K562 (cell line): ENCODE results near the gene AIDA. TPM values are rescaled to one million over a fixed set of nuclear protein-coding genes. Genes with fewer than 3 reads are reported as not detected.

Source experiments
- ATAC-seq: fragments of 200-7000 bp; cut with Tn5 transposase; 3 replicates; pipeline ENCODE4 v1.9.1; 2020; ENCODE audit warnings: moderate library complexity
- BruUV-seq: library from RNA; stranded (reverse); fragments of 400-500 nt; replicated peaks from 2 replicates; lab custom pipeline; 2021; lab: Mats Ljungman, UMichigan
- CTCF ChIA-PET: fragments of 300-600 bp; formaldehyde crosslinking; extraction: SDS; loops from one replicate; lab custom pipeline; 2021; ENCODE audit warnings: low intra/inter-chr PET ratio; lab: Yijun Ruan, JAX
- POLR2A ChIA-PET: fragments of 300-600, 350-650 bp; sonication (Branson Sonifier 250); formaldehyde crosslinking; extraction: SDS; loops from one replicate; lab custom pipeline; 2021; ENCODE audit warnings: antibody characterized with exemption, inconsistent platforms; lab: Yijun Ruan, JAX
- DNase-seq, 4 experiments: peaks; one replicate each; pipeline versions ENCODE4 v3.0.0 to v3.0.0-alpha.2; 2011 to 2018; ENCODE audit warnings: low spot score in 3 of 4, mixed read lengths in 3 of 4; ENCODE audit errors: extremely low read depth in 1 of 4
- FAIRE-seq: peaks from 2 replicates; lab custom pipeline; 2011; peaks lifted over from hg19 to GRCh38; lab: Jason Lieb, UNC
- H2AFZ ChIP-seq: 2 replicates; pipeline ENCODE4 v1.6.0; 2011; ENCODE audit warnings: low read depth, low read length, control low read depth, inconsistent platforms
- H3K27ac ChIP-seq: fragments of 200-600 bp; 3 replicates; pipeline ENCODE4 v1.8.0; 2011; ENCODE audit warnings: low read depth, mild to moderate bottlenecking, control low read depth, inconsistent platforms, low read length, moderate library complexity, mixed read lengths; ENCODE audit errors: extremely low read depth
- H3K27me3 ChIP-seq, 2 experiments: fragments of 300-600 bp in 1 of 2; 2 replicates in 1 of 2; 3 replicates in 1 of 2; pipeline versions ENCODE4 v1.6.0 to v1.8.0; 2011; ENCODE audit warnings: inconsistent platforms in 2 of 2, low read length in 2 of 2, mild to moderate bottlenecking in 1 of 2, mixed read lengths in 1 of 2, moderate library complexity in 1 of 2; ENCODE audit not compliant: control insufficient read depth in 2 of 2, insufficient read depth in 2 of 2
- H3K36me3 ChIP-seq: fragments of 300-600 bp; 3 replicates; pipeline ENCODE4 v1.8.0; 2011; ENCODE audit warnings: mild to moderate bottlenecking, low read length, inconsistent platforms; ENCODE audit not compliant: control insufficient read depth, insufficient read depth
- H3K4me1 ChIP-seq, 2 experiments: fragments of 200-600 bp in 1 of 2; replicated peaks in 1 of 2; 2 replicates in 1 of 2; 3 replicates in 1 of 2; pipeline versions ENCODE4 v1.5.1 to v1.8.0; 2011; ENCODE audit warnings: inconsistent platforms in 2 of 2, low read length in 2 of 2, mild to moderate bottlenecking in 1 of 2, mixed read lengths in 1 of 2, moderate library complexity in 1 of 2; ENCODE audit not compliant: control insufficient read depth in 2 of 2, insufficient read depth in 2 of 2
- H3K4me2 ChIP-seq: 2 replicates; pipeline ENCODE4 v1.6.1; 2011; ENCODE audit warnings: low read length, control low read depth, inconsistent platforms, mixed read lengths; ENCODE audit not compliant: insufficient read depth
- H3K4me3 ChIP-seq: fragments of 200-600 bp; sonication (generic), shearing (Covaris generic); 2 replicates; pipeline ENCODE4 v1.5.1; 2016; ENCODE audit warnings: control low read depth, inconsistent platforms
- H3K79me2 ChIP-seq: fragments of 200-600 bp; 3 replicates; pipeline ENCODE4 v1.8.0; 2011; ENCODE audit warnings: low read length, inconsistent platforms; ENCODE audit not compliant: control insufficient read depth, insufficient read depth
- H3K9ac ChIP-seq, 2 experiments: 2 replicates each; pipeline versions ENCODE4 v1.6.0 to v1.6.1; 2011; ENCODE audit warnings: low read depth in 2 of 2, low read length in 2 of 2, control low read depth in 1 of 2, inconsistent platforms in 1 of 2, mild to moderate bottlenecking in 1 of 2, mixed read lengths in 1 of 2; ENCODE audit not compliant: insufficient read depth in 1 of 2
- H3K9me1 ChIP-seq: one replicate; pipeline ENCODE4 v1.6.0; 2011; ENCODE audit warnings: inconsistent platforms, mild to moderate bottlenecking, low read length, moderate library complexity; ENCODE audit not compliant: control insufficient read depth, insufficient read depth
- H3K9me3 ChIP-seq: replicated peaks from 2 replicates; pipeline ENCODE4 v1.5.1; 2011; ENCODE audit warnings: low read depth, low read length, inconsistent platforms; ENCODE audit not compliant: control insufficient read depth, insufficient read depth
- H4K20me1 ChIP-seq: replicated peaks from 2 replicates; pipeline ENCODE4 v1.6.1; 2011; ENCODE audit warnings: low read length, inconsistent platforms, mixed read lengths; ENCODE audit not compliant: control insufficient read depth, insufficient read depth
- WGBS: fragments of 100-300 bp; shearing (Covaris generic); methylation state at CpG from one replicate; pipeline ENCODE4 v1.1.6; 2016; ENCODE audit warnings: low coverage, mixed read lengths; ENCODE audit not compliant: insufficient coverage; ENCODE audit errors: missing lambda C conversion rate; 5-methylcytosine and 5-hydroxymethylcytosine counted together
- in situ Hi-C: fragments of 300-500 bp; cut with MboI; formaldehyde crosslinking; loops from 4 replicates; pipeline ENCODE4 v1.15.0; 2018; ENCODE audit warnings: inconsistent platforms, mixed read lengths
- intact Hi-C: fragments of 100-400 bp; cut with micrococcal nuclease; formaldehyde crosslinking; loops from 2 replicates; pipeline ENCODE4 v1.14.2; 2022
- polyA plus RNA-seq, 8 experiments: library from polyadenylated mRNA; depleted of rRNA in 4 of 8; stranded (reverse) in 5 of 8; unstranded in 3 of 8; fragments of >200 nt; fragmentation: Nextera tagmentation in 2 of 8; fragmentation: Illumina TruSeq in 1 of 8; extraction: Ambion mirVana in 2 of 8; extraction: Trizol in 1 of 8; gene quantifications; 2 replicates each; pipeline versions ENCODE4 v1.2.1 to v1.2.3, GENCODE V29; 2011 to 2014; ENCODE audit warnings: inconsistent platforms in 1 of 8, missing spikeins in 1 of 8
- total RNA-seq, 7 experiments: library from RNA; depleted of rRNA in 6 of 7; stranded (reverse); fragments of >200 nt in 6 of 7; fragmentation: Illumina TruSeq in 2 of 7; extraction: Trizol in 2 of 7; gene quantifications; 2 replicates each; pipeline versions ENCODE4 v1.2.1 to v1.2.3, GENCODE V29; 2011 to 2021; ENCODE audit warnings: low replicate concordance in 1 of 7
- TF ChIP-seq, protein P1 (sequence below): fragments of 450-650 bp; IDR thresholded peaks from 2 replicates; pipeline ENCODE4 v1.6.1; 2018; ENCODE audit not compliant: partially characterized antibody
- TF ChIP-seq, protein P2 (sequence below): fragments of 450-650 bp; IDR thresholded peaks from 2 replicates; pipeline ENCODE4 v1.6.1; 2016; ENCODE audit warnings: mild to moderate bottlenecking

AIDA gene
- total and polyA plus RNA-seq, 9 of the 15 experiments (the other 6 are each of a cell fraction or from before 2014, with no cell fraction given): 18.2 to 77.9 (median 24.9) TPM

DNA sequence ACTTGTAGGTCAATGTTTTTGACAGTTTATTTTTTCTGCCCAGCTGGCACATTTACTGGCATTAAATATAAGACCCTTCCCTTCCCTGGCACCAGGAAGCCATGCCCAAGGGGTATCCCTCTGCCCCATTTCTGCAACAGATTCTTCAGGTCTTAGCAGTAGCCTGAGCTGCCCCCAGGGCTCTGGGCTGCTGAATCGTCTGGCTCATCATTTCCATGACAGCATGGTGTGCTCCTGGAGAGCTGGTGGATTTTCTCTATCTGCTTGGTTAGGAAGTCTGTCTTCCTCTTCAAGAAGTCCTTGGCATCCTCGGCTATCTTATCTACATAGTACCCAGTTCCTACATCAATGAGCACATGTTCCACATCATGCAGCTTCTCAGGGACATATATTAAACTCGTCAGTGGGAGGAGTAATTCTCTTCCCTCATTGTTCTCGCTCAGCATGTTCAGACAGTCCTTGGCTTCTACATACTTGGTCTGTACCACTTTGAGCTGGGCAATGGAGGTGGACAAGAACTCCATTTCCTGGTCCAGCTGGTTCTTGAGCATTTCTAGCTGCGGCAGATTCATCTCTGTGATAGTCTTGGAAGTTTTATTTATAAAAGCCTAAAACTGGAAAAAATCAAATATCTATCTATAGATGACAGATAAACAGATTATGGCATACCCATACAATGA is 70.9 kb downstream of the AIDA start:
- Histone ChIP-seq H3K4me2 (no peak overlapping the region), H3K27ac (no peak overlapping the region), H3K9me1 (no peaks in the 10 kb centered on the region), H3K79me2 (peaks cover 23% of the 10 kb centered on the region), H3K9ac (no peak overlapping the region), H3K27me3 (no peaks in the 10 kb centered on the region), H3K4me3 (no peak overlapping the region), H3K4me1 (no peaks in the 10 kb centered on the region; a peak in 2 of 5 replicates), H4K20me1 (no peaks in the 10 kb centered on the region), H2AFZ (no peak overlapping the region), H3K36me3 (peaks cover 52% of the 10 kb centered on the region; the same call in 2 of the 3 replicates), H3K9me3 (no peaks in the 10 kb centered on the region)
- FAIRE-seq (peak; percentile 49), ATAC-seq (no peak), DNase-seq (no peak)
- intact Hi-C loops (loop anchor here (5.0 kb wide), 1 partner anchor 441 kb away; no protein-coding TSS in a partner anchor), in situ Hi-C loops (no loop called here)
- WGBS: 50% methylated on average over 5 of the region's 5 CpGs
- ChIA-PET CTCF (no interaction called here), POLR2A (interaction anchor here (0.6 to 1.5 kb wide), 5 partner anchors 46 to 210 kb away, joined by 3 to 4 read pairs (median 3); no protein-coding TSS in a partner anchor)
- no TSS peak for BruUV-seq
- TF ChIP-seq, protein P1, sequence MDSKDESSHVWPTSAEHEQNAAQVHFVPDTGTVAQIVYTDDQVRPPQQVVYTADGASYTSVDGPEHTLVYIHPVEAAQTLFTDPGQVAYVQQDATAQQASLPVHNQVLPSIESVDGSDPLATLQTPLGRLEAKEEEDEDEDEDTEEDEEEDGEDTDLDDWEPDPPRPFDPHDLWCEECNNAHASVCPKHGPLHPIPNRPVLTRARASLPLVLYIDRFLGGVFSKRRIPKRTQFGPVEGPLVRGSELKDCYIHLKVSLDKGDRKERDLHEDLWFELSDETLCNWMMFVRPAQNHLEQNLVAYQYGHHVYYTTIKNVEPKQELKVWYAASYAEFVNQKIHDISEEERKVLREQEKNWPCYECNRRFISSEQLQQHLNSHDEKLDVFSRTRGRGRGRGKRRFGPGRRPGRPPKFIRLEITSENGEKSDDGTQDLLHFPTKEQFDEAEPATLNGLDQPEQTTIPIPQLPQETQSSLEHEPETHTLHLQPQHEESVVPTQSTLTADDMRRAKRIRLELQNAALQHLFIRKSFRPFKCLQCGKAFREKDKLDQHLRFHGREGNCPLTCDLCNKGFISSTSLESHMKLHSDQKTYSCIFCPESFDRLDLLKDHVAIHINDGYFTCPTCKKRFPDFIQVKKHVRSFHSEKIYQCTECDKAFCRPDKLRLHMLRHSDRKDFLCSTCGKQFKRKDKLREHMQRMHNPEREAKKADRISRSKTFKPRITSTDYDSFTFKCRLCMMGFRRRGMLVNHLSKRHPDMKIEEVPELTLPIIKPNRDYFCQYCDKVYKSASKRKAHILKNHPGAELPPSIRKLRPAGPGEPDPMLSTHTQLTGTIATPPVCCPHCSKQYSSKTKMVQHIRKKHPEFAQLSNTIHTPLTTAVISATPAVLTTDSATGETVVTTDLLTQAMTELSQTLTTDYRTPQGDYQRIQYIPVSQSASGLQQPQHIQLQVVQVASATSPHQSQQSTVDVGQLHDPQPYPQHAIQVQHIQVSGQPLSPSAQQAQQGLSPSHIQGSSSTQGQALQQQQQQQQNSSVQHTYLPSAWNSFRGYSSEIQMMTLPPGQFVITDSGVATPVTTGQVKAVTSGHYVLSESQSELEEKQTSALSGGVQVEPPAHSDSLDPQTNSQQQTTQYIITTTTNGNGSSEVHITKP: peak; percentile 67
- TF ChIP-seq, protein P2, sequence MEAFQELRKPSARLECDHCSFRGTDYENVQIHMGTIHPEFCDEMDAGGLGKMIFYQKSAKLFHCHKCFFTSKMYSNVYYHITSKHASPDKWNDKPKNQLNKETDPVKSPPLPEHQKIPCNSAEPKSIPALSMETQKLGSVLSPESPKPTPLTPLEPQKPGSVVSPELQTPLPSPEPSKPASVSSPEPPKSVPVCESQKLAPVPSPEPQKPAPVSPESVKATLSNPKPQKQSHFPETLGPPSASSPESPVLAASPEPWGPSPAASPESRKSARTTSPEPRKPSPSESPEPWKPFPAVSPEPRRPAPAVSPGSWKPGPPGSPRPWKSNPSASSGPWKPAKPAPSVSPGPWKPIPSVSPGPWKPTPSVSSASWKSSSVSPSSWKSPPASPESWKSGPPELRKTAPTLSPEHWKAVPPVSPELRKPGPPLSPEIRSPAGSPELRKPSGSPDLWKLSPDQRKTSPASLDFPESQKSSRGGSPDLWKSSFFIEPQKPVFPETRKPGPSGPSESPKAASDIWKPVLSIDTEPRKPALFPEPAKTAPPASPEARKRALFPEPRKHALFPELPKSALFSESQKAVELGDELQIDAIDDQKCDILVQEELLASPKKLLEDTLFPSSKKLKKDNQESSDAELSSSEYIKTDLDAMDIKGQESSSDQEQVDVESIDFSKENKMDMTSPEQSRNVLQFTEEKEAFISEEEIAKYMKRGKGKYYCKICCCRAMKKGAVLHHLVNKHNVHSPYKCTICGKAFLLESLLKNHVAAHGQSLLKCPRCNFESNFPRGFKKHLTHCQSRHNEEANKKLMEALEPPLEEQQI: no peak
